Adrenal gland (tissue), 5 donors: ENCODE results near the gene DOCK10.

ENCODE experiments used
- POLR2A ChIP-seq, 2 donors: fragments of 450-650 bp; IDR thresholded peaks; one replicate each; pipeline ENCODE4 v1.6.1; 2017; ENCODE audit warnings: antibody characterized with exemption in 2 of 2, mild to moderate bottlenecking in 2 of 2, moderate library complexity in 1 of 2
- TF ChIP-seq, protein P1 (sequence below), 6 experiments: fragments of 450-650 bp in 4 of 6; fragments of 200-600 bp in 2 of 6; sonication (generic) in 1 of 6; IDR thresholded peaks; 1 replicate in 5 of 6; 2 replicates in 1 of 6; pipeline versions ENCODE4 v1.5.1 to v1.8.0; 2016 to 2021; ENCODE audit warnings: antibody characterized with exemption in 6 of 6, mild to moderate bottlenecking in 2 of 6, moderate library complexity in 1 of 6
- donor health status: DM: no; HTN: no; CAD: no.

DNA sequence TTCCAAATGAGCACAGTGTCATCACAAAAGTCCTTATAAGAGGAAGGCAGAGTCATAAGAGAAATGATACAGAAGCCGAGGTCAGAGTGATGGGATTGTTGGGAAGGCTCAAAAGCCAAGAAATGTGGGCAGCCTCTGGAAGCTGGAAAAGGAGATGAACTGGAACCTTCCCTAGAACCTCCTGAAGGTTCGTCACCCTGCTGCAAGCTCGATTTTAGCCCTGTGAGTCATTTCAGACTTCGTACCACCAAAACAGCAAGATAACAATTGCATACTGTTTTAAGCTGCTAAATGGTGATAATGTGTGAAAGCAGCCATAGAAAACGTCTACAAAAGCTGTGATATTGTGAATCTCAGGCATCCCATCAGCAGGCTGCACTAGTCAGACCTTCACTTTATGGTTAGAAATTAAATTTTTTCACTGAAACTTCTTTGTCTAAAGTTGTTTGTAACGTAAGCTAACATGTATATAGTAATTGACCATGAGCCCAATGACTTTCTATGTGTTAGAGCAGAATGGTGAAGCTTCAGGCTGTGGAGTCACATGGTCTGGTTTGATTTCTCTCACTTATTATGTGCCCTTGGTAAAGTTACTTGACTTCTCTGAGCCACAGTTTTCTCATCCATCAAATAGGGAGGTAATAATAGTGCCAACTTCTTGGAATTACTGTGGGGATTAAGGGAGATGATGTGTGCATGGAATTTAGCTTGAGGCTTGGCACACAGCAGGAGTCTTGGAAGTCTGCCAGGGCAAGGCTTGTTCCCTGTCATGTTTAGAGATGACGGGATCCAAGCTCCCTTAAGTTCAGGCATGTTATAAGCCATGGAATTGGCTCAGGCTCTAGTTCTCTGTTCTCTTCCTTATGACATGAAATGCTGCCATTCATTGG, 194.1 kb downstream of the DOCK10 start:
- TF ChIP-seq, protein P1, sequence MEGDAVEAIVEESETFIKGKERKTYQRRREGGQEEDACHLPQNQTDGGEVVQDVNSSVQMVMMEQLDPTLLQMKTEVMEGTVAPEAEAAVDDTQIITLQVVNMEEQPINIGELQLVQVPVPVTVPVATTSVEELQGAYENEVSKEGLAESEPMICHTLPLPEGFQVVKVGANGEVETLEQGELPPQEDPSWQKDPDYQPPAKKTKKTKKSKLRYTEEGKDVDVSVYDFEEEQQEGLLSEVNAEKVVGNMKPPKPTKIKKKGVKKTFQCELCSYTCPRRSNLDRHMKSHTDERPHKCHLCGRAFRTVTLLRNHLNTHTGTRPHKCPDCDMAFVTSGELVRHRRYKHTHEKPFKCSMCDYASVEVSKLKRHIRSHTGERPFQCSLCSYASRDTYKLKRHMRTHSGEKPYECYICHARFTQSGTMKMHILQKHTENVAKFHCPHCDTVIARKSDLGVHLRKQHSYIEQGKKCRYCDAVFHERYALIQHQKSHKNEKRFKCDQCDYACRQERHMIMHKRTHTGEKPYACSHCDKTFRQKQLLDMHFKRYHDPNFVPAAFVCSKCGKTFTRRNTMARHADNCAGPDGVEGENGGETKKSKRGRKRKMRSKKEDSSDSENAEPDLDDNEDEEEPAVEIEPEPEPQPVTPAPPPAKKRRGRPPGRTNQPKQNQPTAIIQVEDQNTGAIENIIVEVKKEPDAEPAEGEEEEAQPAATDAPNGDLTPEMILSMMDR (IDR thresholded peaks at IDR 0.05) = no peak
- no peak for TF ChIP-seq POLR2A (IDR thresholded peaks at IDR 0.05)
